Prostate gland (tissue), 2 donors: ENCODE data around the gene PARP11. TPM values are rescaled to one million over a fixed set of nuclear protein-coding genes. Genes with fewer than 3 reads are reported as not detected.

ENCODE experiments used
- DNase-seq: peaks from one replicate; pipeline ENCODE4 v3.0.0-alpha.2; 2019; ENCODE audit warnings: low spot score
- H3K27ac ChIP-seq, 2 donors: fragments of 200-600 bp; sonication (generic); 2 replicates each; pipeline ENCODE4 v1.5.1; 2017 to 2019
- H3K27me3 ChIP-seq: fragments of 200-600 bp; sonication (generic); replicated peaks from 2 replicates; pipeline ENCODE4 v1.5.1; 2019; ENCODE audit not compliant: insufficient read depth
- H3K36me3 ChIP-seq, 2 donors: fragments of 200-600 bp; sonication (generic); 1 replicate in 1 of 2; 2 replicates in 1 of 2; pipeline versions ENCODE4 v1.5.1 to v1.8.1; 2017 to 2019
- H3K4me1 ChIP-seq: fragments of 200-600 bp; sonication (generic); replicated peaks from 2 replicates; pipeline ENCODE4 v1.5.1; 2019
- H3K4me3 ChIP-seq, 2 donors: fragments of 200-600 bp; sonication (generic); 2 replicates each; pipeline ENCODE4 v1.5.1; 2017 to 2019
- H3K9me3 ChIP-seq: fragments of 200-600 bp; sonication (generic); 2 replicates; pipeline ENCODE4 v1.5.1; 2017
- CTCF ChIP-seq, 4 experiments: fragments of 200-600 bp in 2 of 4; fragments of 450-650 bp in 2 of 4; sonication (generic) in 2 of 4; IDR thresholded peaks; 1 replicate in 3 of 4; 2 replicates in 1 of 4; pipeline ENCODE4 v1.5.1; 2016 to 2019; ENCODE audit warnings: antibody characterized with exemption in 4 of 4, mild to moderate bottlenecking in 2 of 4, moderate library complexity in 2 of 4
- POLR2A ChIP-seq: fragments of 450-650 bp; IDR thresholded peaks from one replicate; pipeline ENCODE4 v1.6.1; 2016; ENCODE audit warnings: antibody characterized with exemption, mild to moderate bottlenecking
- POLR2AphosphoS5 ChIP-seq: sonication (generic); formaldehyde crosslinking; IDR thresholded peaks from one replicate; pipeline ENCODE4 v1.6.1; 2017; ENCODE audit warnings: antibody characterized with exemption
- WGBS: methylation state at CpG from one replicate; pipeline ENCODE4 v1.1.5; 2018; 5-methylcytosine and 5-hydroxymethylcytosine counted together
- intact Hi-C: fragments of 100-400 bp; cut with DNase I; formaldehyde crosslinking; loops from one replicate; pipeline ENCODE4 v1.14.2; 2022
- total RNA-seq, 2 donors: library from RNA; depleted of rRNA; stranded (reverse); fragments of >200 nt; gene quantifications; one replicate each; pipeline ENCODE4 v1.1.0, GENCODE V29; 2016

Gene PARP11
- total RNA-seq, 2 donors from 2014 or later, result 19.6 to 26.8 TPM

GRCh38 chr12:3904999-3905398, 31.8 kb upstream of the PARP11 start:
- no peak overlapping the region for H3K4me3 ChIP-seq
- H3K4me1 ChIP-seq, result no peaks in the 10 kb centered on the region
- TF ChIP-seq POLR2AphosphoS5, result no peak
- no peak for TF ChIP-seq POLR2A
- no peak for TF ChIP-seq CTCF (IDR thresholded peaks at IDR 0.05)
- H3K36me3 ChIP-seq, result no peaks in the 10 kb centered on the region
- H3K27ac ChIP-seq, result no peak overlapping the region
- H3K9me3 ChIP-seq, result no peaks in the 10 kb centered on the region
- H3K27me3 ChIP-seq, result no peaks in the 10 kb centered on the region
- WGBS, result 48% methylated on average over 2 of the region's 2 CpGs
- intact Hi-C loops, result no loop called here
- no peak for DNase-seq

GRCh38 chr12:3902921-3903320, 29.7 kb upstream of the PARP11 start:
- no peaks in the 10 kb centered on the region for H3K36me3 ChIP-seq
- H3K9me3 ChIP-seq, result no peaks in the 10 kb centered on the region
- H3K4me3 ChIP-seq, result no peak overlapping the region
- TF ChIP-seq POLR2A (no peak), CTCF (IDR thresholded peaks at IDR 0.05) (no peak)
- H3K4me1 ChIP-seq, result no peaks in the 10 kb centered on the region
- H3K27ac ChIP-seq, result no peak overlapping the region
- intact Hi-C loops, result no loop called here
- H3K27me3 ChIP-seq, result no peaks in the 10 kb centered on the region
- DNase-seq, result no peak

GRCh38 chr12:3901116-3901515, 27.9 kb upstream of the PARP11 start:
- intact Hi-C loops, result no loop called here
- Histone ChIP-seq H3K4me1 (no peaks in the 10 kb centered on the region), H3K9me3 (no peaks in the 10 kb centered on the region)

GRCh38 chr12:3898756-3899155, 25.6 kb upstream of the PARP11 start:
- no peaks in the 10 kb centered on the region for H3K36me3 ChIP-seq
- intact Hi-C loops, result no loop called here
- TF ChIP-seq POLR2A, result no peak
- no peak for TF ChIP-seq CTCF (IDR thresholded peaks at IDR 0.05)
- TF ChIP-seq POLR2AphosphoS5, result no peak
- H3K4me1 ChIP-seq, result no peaks in the 10 kb centered on the region
- no peaks in the 10 kb centered on the region for H3K9me3 ChIP-seq
- no peaks in the 10 kb centered on the region for H3K27me3 ChIP-seq
- H3K4me3 ChIP-seq, result no peak overlapping the region
- WGBS, result 92% methylated on average over 3 of the region's 3 CpGs
- DNase-seq, result no peak
- no peak overlapping the region for H3K27ac ChIP-seq

More at GRCh38 chr12:3901116-3901515, 27.9 kb upstream of the PARP11 start:
- no peaks in the 10 kb centered on the region for H3K27me3 ChIP-seq
- TF ChIP-seq POLR2AphosphoS5 (no peak), CTCF (IDR thresholded peaks at IDR 0.05) (no peak), POLR2A (no peak)
- H3K4me3 ChIP-seq, result no peak overlapping the region
- H3K36me3 ChIP-seq, result no peaks in the 10 kb centered on the region
- DNase-seq, result no peak
- H3K27ac ChIP-seq, result no peak overlapping the region

- Histone ChIP-seq H3K4me1 (no peaks in the 10 kb centered on the region), H3K36me3 (no peaks in the 10 kb centered on the region), H3K27ac (no peak overlapping the region), H3K9me3 (no peaks in the 10 kb centered on the region), H3K4me3 (no peak overlapping the region), H3K27me3 (no peaks in the 10 kb centered on the region)
- 50% methylated on average over 7 of the region's 7 CpGs for WGBS
- intact Hi-C loops, result no loop called here
- TF ChIP-seq POLR2A (no peak), CTCF (IDR thresholded peaks at IDR 0.05) (no peak), POLR2AphosphoS5 (no peak)
- no peak for DNase-seq
Measured at GRCh38 chr12:3897371-3897971, 24.3 kb upstream of the PARP11 start.
